Measurements from ENCODE around the gene TUT4. TPM values are rescaled to one million over a fixed set of nuclear protein-coding genes. Genes with fewer than 3 reads are reported as not detected.

Gene TUT4
- total RNA-seq, 3 donors from 2014 or later, result 44.2 to 85.3 (median 68.8) TPM

DNA sequence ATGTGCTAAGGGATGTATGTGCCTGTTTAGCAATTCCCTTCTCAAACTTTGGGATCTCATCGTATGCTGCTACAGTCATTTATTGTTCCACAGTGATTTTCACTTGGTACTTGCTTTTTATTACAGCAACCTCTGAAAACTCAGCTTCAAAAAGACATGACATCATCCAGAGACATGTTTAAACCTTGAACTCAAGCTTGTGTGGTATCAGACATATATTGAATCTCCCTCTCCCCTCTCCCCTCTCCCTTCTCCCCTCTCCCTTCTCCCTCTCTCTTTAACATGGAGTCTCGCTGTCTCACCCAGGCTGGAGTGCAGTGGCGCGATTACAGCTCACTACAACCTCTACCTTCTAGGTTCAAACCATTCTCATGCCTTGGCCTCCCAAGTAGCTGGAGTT is 19.5 kb upstream of the TUT4 start:
- Histone ChIP-seq H3K9me3 (no peaks in the 10 kb centered on the region), H3K27me3 (no peaks in the 10 kb centered on the region), H3K4me3 (no peak overlapping the region), H3K36me3 (no peaks in the 10 kb centered on the region), H3K27ac (no peak overlapping the region), H3K4me1 (no peaks in the 10 kb centered on the region)
- intact Hi-C loops (cut with DNase I; ENCODE audit: low total_unique reads), result no loop called here
- TF ChIP-seq POLR2A (IDR thresholded peaks at IDR 0.05) (no peak), POLR2AphosphoS5 (IDR thresholded peaks at IDR 0.05) (no peak)
- TF ChIP-seq, protein P1, sequence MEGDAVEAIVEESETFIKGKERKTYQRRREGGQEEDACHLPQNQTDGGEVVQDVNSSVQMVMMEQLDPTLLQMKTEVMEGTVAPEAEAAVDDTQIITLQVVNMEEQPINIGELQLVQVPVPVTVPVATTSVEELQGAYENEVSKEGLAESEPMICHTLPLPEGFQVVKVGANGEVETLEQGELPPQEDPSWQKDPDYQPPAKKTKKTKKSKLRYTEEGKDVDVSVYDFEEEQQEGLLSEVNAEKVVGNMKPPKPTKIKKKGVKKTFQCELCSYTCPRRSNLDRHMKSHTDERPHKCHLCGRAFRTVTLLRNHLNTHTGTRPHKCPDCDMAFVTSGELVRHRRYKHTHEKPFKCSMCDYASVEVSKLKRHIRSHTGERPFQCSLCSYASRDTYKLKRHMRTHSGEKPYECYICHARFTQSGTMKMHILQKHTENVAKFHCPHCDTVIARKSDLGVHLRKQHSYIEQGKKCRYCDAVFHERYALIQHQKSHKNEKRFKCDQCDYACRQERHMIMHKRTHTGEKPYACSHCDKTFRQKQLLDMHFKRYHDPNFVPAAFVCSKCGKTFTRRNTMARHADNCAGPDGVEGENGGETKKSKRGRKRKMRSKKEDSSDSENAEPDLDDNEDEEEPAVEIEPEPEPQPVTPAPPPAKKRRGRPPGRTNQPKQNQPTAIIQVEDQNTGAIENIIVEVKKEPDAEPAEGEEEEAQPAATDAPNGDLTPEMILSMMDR (IDR thresholded peaks at IDR 0.05), result no peak
- no peak for DNase-seq (ENCODE audit: low spot score in 2 of 2)

DNA sequence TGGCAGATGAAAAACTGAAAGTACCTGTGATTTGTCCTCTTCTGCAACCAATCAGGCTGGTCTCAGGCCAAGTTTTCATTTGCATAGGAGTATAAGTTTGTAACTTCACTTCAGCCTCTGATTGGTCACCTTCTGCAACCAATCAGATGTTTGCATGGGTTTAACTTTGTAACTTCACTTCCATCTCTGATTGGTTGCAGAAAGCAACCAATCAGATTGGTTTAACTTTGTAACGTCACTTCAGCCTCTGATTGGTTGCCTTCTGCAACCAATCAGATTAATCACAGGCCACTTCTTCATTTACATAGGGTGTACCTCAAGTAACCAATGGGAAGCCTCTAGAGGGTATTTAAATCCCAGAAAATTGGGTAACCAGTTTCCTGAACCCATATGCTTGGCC is 18.9 kb upstream of the TUT4 start:
- no peaks in the 10 kb centered on the region for H3K9me3 ChIP-seq
- H3K4me3 ChIP-seq, result no peak overlapping the region
- no peaks in the 10 kb centered on the region for H3K27me3 ChIP-seq
- TF ChIP-seq POLR2A (IDR thresholded peaks at IDR 0.05) (no peak), POLR2AphosphoS5 (IDR thresholded peaks at IDR 0.05) (no peak)
- TF ChIP-seq, protein P1 (IDR thresholded peaks at IDR 0.05), result no peak
- no peaks in the 10 kb centered on the region for H3K4me1 ChIP-seq
- no peaks in the 10 kb centered on the region for H3K36me3 ChIP-seq
- intact Hi-C loops (cut with DNase I; ENCODE audit: low total_unique reads), result no loop called here
- no peak for DNase-seq (ENCODE audit: low spot score in 2 of 2)
- H3K27ac ChIP-seq, result no peak overlapping the region

DNA sequence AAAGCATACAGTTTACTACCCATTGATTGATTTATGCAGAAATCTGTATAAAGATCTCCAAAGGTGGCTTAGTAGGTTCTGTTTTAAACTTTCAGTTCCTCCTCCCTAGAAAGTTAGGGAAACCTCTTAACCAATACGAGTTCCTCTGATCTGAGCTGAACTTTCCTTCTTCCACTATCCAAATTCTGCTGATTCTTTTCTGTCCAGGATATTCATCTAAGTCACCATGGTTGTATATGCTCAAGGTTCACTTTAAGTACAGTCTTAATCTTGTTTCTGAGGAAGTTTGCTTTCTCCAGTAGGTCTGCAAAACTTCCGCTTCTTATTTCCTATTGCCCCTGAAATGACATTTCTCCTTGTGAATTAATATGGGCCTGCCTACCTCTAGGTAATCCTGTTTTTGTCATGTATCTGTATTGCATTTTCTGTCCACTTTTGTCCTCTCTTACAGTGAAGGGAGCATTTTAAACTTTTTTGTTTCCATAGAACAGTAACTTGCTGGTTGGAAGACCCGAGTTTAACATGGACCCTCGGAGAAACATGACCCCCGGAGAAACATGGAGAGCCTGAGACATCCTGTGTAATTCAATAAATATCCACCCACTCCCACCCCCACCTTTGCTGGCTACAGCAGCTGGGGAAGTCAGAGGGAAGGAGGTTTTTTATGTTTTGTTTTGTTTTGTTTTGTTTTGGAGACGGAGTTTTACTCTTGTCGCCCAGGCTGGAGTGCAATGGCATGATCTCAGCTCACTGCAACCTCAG is 16.7 kb upstream of the TUT4 start:
- TF ChIP-seq, protein P1 (IDR thresholded peaks at IDR 0.05), result no peak
- TF ChIP-seq POLR2A (IDR thresholded peaks at IDR 0.05), result no peak
- no peak for TF ChIP-seq POLR2AphosphoS5 (IDR thresholded peaks at IDR 0.05)
- H3K4me3 ChIP-seq, result no peak overlapping the region
- intact Hi-C loops (cut with DNase I; ENCODE audit: low total_unique reads), result no loop called here

DNA sequence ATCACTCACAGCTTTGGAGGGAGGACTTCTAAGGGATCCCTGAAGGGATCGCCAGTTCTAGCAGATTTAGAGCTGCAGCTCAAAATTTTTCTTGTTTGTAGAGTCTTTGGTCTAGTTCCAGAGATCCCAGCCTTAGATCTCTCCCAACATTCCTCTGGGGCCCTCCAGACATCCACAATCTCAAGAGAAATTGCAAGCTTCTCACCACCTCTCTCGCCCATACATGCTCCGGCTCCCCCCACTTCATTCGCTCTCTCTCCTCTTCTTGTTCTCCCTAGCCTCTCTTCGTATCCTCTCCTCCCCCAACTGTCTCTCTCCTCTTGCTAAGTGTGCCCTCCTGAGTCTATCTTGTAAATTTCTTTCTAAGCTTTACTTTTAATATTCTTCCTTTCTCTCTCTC is 15.1 kb upstream of the TUT4 start:
- H3K27me3 ChIP-seq, result no peaks in the 10 kb centered on the region
- no peaks in the 10 kb centered on the region for H3K36me3 ChIP-seq
- TF ChIP-seq POLR2A (IDR thresholded peaks at IDR 0.05) (no peak), POLR2AphosphoS5 (IDR thresholded peaks at IDR 0.05) (no peak)
- TF ChIP-seq, protein P1 (IDR thresholded peaks at IDR 0.05), result no peak
- H3K4me3 ChIP-seq, result no peak overlapping the region
- intact Hi-C loops (cut with DNase I; ENCODE audit: low total_unique reads), result no loop called here
- H3K27ac ChIP-seq, result no peak overlapping the region
- no peak for DNase-seq (ENCODE audit: low spot score in 2 of 2)
- H3K9me3 ChIP-seq, result no peaks in the 10 kb centered on the region
- H3K4me1 ChIP-seq, result no peaks in the 10 kb centered on the region

More for the DNA sequence above, 16.7 kb upstream of the TUT4 start:
- Histone ChIP-seq H3K9me3 (no peaks in the 10 kb centered on the region), H3K4me1 (no peaks in the 10 kb centered on the region), H3K27me3 (no peaks in the 10 kb centered on the region), H3K36me3 (no peaks in the 10 kb centered on the region), H3K27ac (no peak overlapping the region)
- DNase-seq (ENCODE audit: low spot score in 2 of 2), result no peak

DNA sequence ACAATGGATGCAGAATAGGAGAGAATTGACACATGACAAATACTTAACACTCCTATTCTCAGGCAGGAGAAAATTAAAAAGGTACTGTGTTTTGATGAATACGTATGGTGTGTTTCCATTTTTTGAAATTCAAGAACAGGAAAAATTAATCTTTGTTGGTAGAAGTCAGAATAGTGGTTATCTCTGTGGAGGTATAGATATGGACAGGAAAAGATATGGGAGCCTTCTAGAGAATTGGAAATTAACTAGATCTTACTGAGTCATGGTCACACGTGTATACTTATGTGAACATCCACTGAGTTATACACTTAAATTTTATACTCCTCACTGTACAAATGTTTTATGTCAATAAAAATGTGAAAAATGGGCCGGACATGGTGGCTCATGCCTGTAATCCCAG is 9.9 kb upstream of the TUT4 start:
- no peak for DNase-seq (ENCODE audit: low spot score in 2 of 2)
- Histone ChIP-seq H3K4me1 (no peaks in the 10 kb centered on the region), H3K4me3 (no peak overlapping the region), H3K9me3 (no peaks in the 10 kb centered on the region), H3K27ac (no peak overlapping the region), H3K27me3 (no peaks in the 10 kb centered on the region), H3K36me3 (no peaks in the 10 kb centered on the region)
- TF ChIP-seq POLR2A (IDR thresholded peaks at IDR 0.05), result no peak
- no peak for TF ChIP-seq POLR2AphosphoS5 (IDR thresholded peaks at IDR 0.05)
- TF ChIP-seq, protein P1 (IDR thresholded peaks at IDR 0.05), result no peak
- intact Hi-C loops (cut with DNase I; ENCODE audit: low total_unique reads), result no loop called here

All from breast epithelium (tissue), 4 donors.